Activated CD4-positive, alpha-beta T cell treated with anti-CD3 and anti-CD28 coated beads, Interleukin-2, amount 10 ng/mL, durations not matched to agents 7 days and 5 days (primary cell): ENCODE results near the gene ANXA4. TPM values are rescaled to one million over a fixed set of nuclear protein-coding genes. Genes with fewer than 3 reads are reported as not detected.

Source experiments
- CTCF ChIA-PET: fragments of 350-600 bp; sonication (Branson Sonifier 250); formaldehyde crosslinking; loops from one replicate; lab custom pipeline; 2021; ENCODE audit warnings: antibody characterized with exemption; lab: Charles Lee
- POLR2A ChIA-PET: fragments of 350-600 bp; sonication (Branson Sonifier 250); formaldehyde crosslinking; loops from one replicate; lab custom pipeline; 2021; ENCODE audit warnings: antibody characterized with exemption; lab: Charles Lee
- DNase-seq: peaks from one replicate; pipeline ENCODE4 v3.0.0-alpha.2; 2020
- H3K27ac Mint-ChIP-seq: one replicate; pipeline ENCODE4 v1.8.0; 2021; ENCODE audit warnings: mild to moderate bottlenecking, moderate library complexity, mixed read lengths
- H3K27me3 Mint-ChIP-seq: one replicate; pipeline ENCODE4 v1.8.0; 2021; ENCODE audit warnings: mixed read lengths
- H3K36me3 Mint-ChIP-seq: one replicate; pipeline ENCODE4 v1.8.0; 2021; ENCODE audit warnings: low read depth, mixed read lengths
- H3K4me1 Mint-ChIP-seq: one replicate; pipeline ENCODE4 v1.8.0; 2021; ENCODE audit warnings: mixed read lengths
- H3K4me3 Mint-ChIP-seq: one replicate; pipeline ENCODE4 v1.8.0; 2021; ENCODE audit warnings: mild to moderate bottlenecking, moderate library complexity, mixed read lengths
- H3K9me3 Mint-ChIP-seq: one replicate; pipeline ENCODE4 v1.8.0; 2021; ENCODE audit warnings: mixed read lengths
- total RNA-seq, 2 experiments: library from RNA; stranded (reverse); gene quantifications; one replicate each; pipeline ENCODE4 v1.2.3, GENCODE V29; 2021

Gene ANXA4
- total RNA-seq, 2 experiments from 2014 or later = 70.6 to 75.9 TPM

DNA sequence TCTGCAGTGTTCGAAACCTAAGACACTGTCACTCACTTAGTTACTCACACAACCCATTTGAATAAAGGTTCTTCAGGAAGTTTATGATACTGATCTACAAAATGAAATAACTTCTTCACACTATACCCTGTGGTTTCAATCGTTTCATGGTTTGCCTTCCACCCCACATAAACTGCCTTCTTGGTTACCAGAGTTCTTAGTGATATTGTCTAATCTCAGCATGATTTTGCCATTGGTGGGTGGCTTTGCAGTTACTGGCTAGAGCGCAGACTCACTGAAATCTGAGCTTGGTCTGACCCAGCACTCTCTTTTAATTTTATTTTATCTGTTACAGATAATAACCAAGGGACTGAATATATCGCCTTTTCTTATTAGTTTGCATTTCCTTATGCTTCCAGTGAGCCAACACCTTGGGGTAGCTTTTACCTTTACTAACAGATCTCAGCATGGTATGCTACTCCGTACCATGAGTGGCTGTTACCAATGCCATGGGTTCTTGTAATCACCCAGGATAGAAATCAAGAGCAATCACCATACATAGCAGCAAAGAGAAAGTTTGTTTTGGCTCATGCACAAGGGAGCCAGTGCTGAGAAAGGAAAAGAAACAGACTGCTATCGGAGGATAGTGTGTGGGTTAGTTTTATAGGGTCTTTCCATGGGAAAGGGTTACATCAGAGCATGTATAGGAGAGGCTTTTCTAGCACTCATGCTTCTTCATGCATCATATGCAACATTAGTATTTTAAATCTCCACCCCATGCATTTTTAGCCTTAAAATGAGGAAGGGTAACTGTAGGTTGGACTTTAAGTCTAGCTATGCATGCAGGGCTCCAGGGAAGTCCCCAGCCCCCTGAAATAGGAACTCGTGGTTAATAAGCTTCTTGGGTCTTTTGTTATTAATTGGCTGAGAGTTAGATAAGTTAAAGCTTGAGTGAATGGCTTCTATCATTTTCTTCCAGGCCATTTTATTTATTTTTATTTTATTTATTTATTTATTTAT lies 33.3 kb downstream of the ANXA4 start:
- DNase-seq = peak; percentile 74
- Mint-ChIP-seq H3K4me1 (peaks cover 55% of the 10 kb centered on the region), H3K4me3 (peak overlapping the region; percentile 45), H3K9me3 (peaks cover 11% of the 10 kb centered on the region), H3K36me3 (peaks cover 24% of the 10 kb centered on the region), H3K27me3 (no peaks in the 10 kb centered on the region), H3K27ac (peak overlapping the region; percentile 80)
- CTCF ChIA-PET = interaction anchor here (1.2 to 1.5 kb wide), 3 partner anchors 12 to 34 kb away, joined by 3 to 4 read pairs (median 3); no protein-coding TSS in a partner anchor
- POLR2A ChIA-PET = interaction anchor here (0.6 kb wide), 3 partner anchors 9 to 52 kb away, joined by 3 to 4 read pairs (median 3); no protein-coding TSS in a partner anchor

DNA sequence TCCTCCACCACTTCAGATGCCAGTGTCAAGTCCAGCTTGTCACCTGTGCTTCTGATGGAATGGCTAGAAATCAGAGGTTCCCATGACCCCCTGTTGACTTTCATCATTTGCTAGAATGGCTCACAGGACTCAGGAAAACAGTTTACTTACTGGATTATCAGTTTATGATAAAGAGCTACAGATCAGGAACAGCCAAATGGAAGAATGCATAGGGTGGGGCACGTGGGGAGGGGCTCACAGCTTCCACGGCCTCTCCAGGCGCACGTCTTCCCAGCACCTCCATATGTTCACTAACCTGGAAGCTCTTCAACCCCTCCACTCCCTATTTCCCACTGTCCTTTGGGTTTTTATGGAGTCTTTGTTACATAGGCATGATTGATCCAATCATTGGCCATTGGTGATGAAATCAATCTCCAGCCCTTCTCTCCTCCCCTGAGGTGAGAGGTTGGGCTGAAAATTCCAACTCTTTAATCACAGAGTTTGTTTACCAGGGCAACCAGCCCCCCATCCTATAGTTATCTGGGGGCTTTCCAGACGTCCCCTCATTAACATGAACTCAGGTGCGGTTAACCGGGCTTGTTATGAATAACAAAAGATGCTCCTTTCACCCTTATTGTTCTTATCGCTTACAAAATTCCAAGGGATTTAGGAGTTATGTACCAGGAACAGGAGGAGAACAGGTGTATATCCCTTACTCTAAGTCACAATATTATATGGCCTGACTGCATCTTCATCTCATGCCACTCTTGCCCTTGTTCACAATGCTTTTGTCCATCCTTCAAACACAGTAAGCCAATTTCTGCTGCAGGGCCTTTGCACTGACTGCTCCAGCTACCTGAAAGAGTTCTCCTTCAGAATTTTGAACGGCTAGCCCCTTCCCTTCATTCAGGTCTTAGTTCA lies 35.2 kb downstream of the ANXA4 start:
- H3K36me3 Mint-ChIP-seq = peaks cover 23% of the 10 kb centered on the region
- H3K27ac Mint-ChIP-seq = no peak overlapping the region
- peaks cover 41% of the 10 kb centered on the region for H3K4me1 Mint-ChIP-seq
- CTCF ChIA-PET = interaction anchor here (0.9 kb wide), 1 partner anchor 15 kb away, joined by 3 read pairs; no protein-coding TSS in a partner anchor
- peaks cover 11% of the 10 kb centered on the region for H3K9me3 Mint-ChIP-seq
- no peak for DNase-seq
- POLR2A ChIA-PET = no interaction called here
- no peaks in the 10 kb centered on the region for H3K27me3 Mint-ChIP-seq
- H3K4me3 Mint-ChIP-seq = no peak overlapping the region

DNA sequence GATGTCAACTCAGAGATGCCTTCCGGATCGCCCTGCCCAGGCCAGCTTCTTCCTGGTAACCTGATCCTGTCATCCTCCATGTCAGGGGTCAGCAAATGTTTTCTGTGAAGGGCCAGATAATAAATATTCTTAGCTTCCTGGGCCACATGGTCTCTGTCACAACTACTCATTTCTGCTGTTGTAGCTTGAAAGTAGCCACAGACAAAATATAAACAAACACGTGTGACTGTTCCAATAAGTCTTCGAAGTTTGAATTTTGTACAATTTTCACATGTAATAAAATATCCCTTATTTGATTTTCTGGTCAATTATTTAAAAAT lies 35.8 kb downstream of the ANXA4 start:
- no peak overlapping the region for H3K27ac Mint-ChIP-seq
- H3K27me3 Mint-ChIP-seq = no peaks in the 10 kb centered on the region
- ChIA-PET CTCF (interaction anchor here (0.9 kb wide), 1 partner anchor 16 kb away, joined by 3 read pairs; no protein-coding TSS in a partner anchor), POLR2A (no interaction called here)
- H3K9me3 Mint-ChIP-seq = peaks cover 11% of the 10 kb centered on the region
- H3K4me3 Mint-ChIP-seq = no peak overlapping the region
- peaks cover 23% of the 10 kb centered on the region for H3K36me3 Mint-ChIP-seq
- peaks cover 37% of the 10 kb centered on the region for H3K4me1 Mint-ChIP-seq
- DNase-seq = no peak

GRCh38 chr2:69779258-69780001 lies 37.5 kb downstream of the ANXA4 start:
- Mint-ChIP-seq H3K27ac (no peak overlapping the region), H3K9me3 (peaks cover 11% of the 10 kb centered on the region), H3K4me3 (no peak overlapping the region), H3K36me3 (peaks cover 23% of the 10 kb centered on the region), H3K27me3 (no peaks in the 10 kb centered on the region), H3K4me1 (peaks cover 27% of the 10 kb centered on the region)
- DNase-seq = no peak
- ChIA-PET POLR2A (interaction anchor here (0.6 to 0.7 kb wide), 2 partner anchors 63 to 68 kb away, joined by 4 to 5 read pairs; no protein-coding TSS in a partner anchor), CTCF (interaction anchor here (0.7 to 1.1 kb wide), 2 partner anchors 20 to 55 kb away, joined by 3 to 4 read pairs; no protein-coding TSS in a partner anchor)

- ChIA-PET POLR2A (no interaction called here), CTCF (interaction anchor here (1.5 kb wide), 1 partner anchor 13 kb away, joined by 3 read pairs; no protein-coding TSS in a partner anchor)
- Mint-ChIP-seq H3K27me3 (no peaks in the 10 kb centered on the region), H3K36me3 (peaks cover 18% of the 10 kb centered on the region), H3K4me3 (no peak overlapping the region), H3K4me1 (peaks cover 14% of the 10 kb centered on the region), H3K27ac (no peak overlapping the region), H3K9me3 (peaks cover 11% of the 10 kb centered on the region)
- no peak for DNase-seq
Observed at GRCh38 chr2:69780921-69781320, 39.0 kb downstream of the ANXA4 start.

GRCh38 chr2:69781321-69782248 lies 39.7 kb downstream of the ANXA4 start:
- no peaks in the 10 kb centered on the region for H3K27me3 Mint-ChIP-seq
- no peak for DNase-seq
- H3K27ac Mint-ChIP-seq = no peak overlapping the region
- CTCF ChIA-PET = interaction anchor here (1.3 to 1.5 kb wide), 2 partner anchors 14 to 18 kb away, joined by 3 to 5 read pairs; no protein-coding TSS in a partner anchor
- peaks cover 10% of the 10 kb centered on the region for H3K4me1 Mint-ChIP-seq
- H3K9me3 Mint-ChIP-seq = peaks cover 8% of the 10 kb centered on the region
- H3K36me3 Mint-ChIP-seq = peaks cover 17% of the 10 kb centered on the region
- H3K4me3 Mint-ChIP-seq = no peak overlapping the region
- POLR2A ChIA-PET = no interaction called here

DNA sequence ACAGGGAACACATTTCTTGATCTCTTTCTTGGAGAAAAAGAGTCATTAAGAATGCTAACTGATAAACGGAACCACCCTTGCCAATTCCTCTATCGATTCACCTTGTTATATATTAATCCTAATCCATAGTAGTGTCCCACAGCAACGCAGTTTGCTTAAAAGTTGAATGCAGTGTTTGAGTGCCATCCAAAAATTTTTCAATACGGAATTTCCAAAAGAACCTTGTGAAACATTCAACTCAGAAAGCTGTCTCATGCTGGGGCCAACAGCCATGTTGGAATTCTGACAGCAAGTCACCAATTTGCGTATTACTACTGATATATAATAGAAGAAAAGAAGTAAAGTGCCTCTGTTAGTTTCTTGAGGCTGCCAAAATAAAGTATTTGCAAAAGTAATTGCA lies 42.3 kb downstream of the ANXA4 start:
- POLR2A ChIA-PET = no interaction called here
- H3K36me3 Mint-ChIP-seq = peaks cover 16% of the 10 kb centered on the region
- no peak for DNase-seq
- H3K4me3 Mint-ChIP-seq = no peak overlapping the region
- no peaks in the 10 kb centered on the region for H3K27me3 Mint-ChIP-seq
- no peak overlapping the region for H3K27ac Mint-ChIP-seq
- CTCF ChIA-PET = interaction anchor here (0.5 to 2.4 kb wide), 4 partner anchors 14 to 60 kb away, joined by 3 to 7 read pairs (median 3); no protein-coding TSS in a partner anchor
- peaks cover 13% of the 10 kb centered on the region for H3K4me1 Mint-ChIP-seq
- no peaks in the 10 kb centered on the region for H3K9me3 Mint-ChIP-seq

- H3K4me3 Mint-ChIP-seq = no peak overlapping the region
- H3K36me3 Mint-ChIP-seq = peaks cover 22% of the 10 kb centered on the region
- DNase-seq = no peak
- peaks cover 18% of the 10 kb centered on the region for H3K4me1 Mint-ChIP-seq
- no peaks in the 10 kb centered on the region for H3K27me3 Mint-ChIP-seq
- CTCF ChIA-PET = interaction anchor here (1.2 to 2.4 kb wide), 3 partner anchors 13 to 61 kb away, joined by 3 to 7 read pairs (median 3); no protein-coding TSS in a partner anchor
- H3K27ac Mint-ChIP-seq = no peak overlapping the region
- POLR2A ChIA-PET = no interaction called here
- H3K9me3 Mint-ChIP-seq = no peaks in the 10 kb centered on the region
Observed at GRCh38 chr2:69785358-69785757, 43.4 kb downstream of the ANXA4 start.

GRCh38 chr2:69786052-69786560 lies 44.2 kb downstream of the ANXA4 start:
- Mint-ChIP-seq H3K36me3 (peaks cover 22% of the 10 kb centered on the region), H3K4me3 (no peak overlapping the region), H3K27ac (no peak overlapping the region), H3K4me1 (peaks cover 18% of the 10 kb centered on the region), H3K27me3 (no peaks in the 10 kb centered on the region), H3K9me3 (no peaks in the 10 kb centered on the region)
- POLR2A ChIA-PET = no interaction called here
- CTCF ChIA-PET = interaction anchor here (2.4 kb wide), 1 partner anchor 62 kb away, joined by 7 read pairs; no protein-coding TSS in a partner anchor
- no peak for DNase-seq

GRCh38 chr2:69789175-69789721 lies 47.3 kb downstream of the ANXA4 start:
- Mint-ChIP-seq H3K27ac (peak overlapping the region; percentile 3), H3K4me3 (no peak overlapping the region), H3K4me1 (peaks cover 18% of the 10 kb centered on the region), H3K27me3 (no peaks in the 10 kb centered on the region), H3K36me3 (peaks cover 20% of the 10 kb centered on the region), H3K9me3 (no peaks in the 10 kb centered on the region)
- DNase-seq = no peak
- ChIA-PET CTCF (interaction anchor here (1.0 to 1.7 kb wide), 4 partner anchors 10 to 64 kb away, joined by 3 to 5 read pairs (median 3); no protein-coding TSS in a partner anchor), POLR2A (no interaction called here)
